Head of caudate nucleus (tissue), 42 donors: ENCODE measurements around the gene CDC34.

Source experiments
- DNase-seq, 42 donors: peaks; one replicate each; pipeline versions ENCODE4 v3.0.0 to v3.0.0-alpha.2; 2020 to 2021; ENCODE audit warnings: mixed read lengths in 7 of 42
- intact Hi-C: fragments of 100-400 bp; cut with DNase I; formaldehyde crosslinking; loops from one replicate; pipeline ENCODE4 v1.15.0; 2022

Gene CDC34

DNA sequence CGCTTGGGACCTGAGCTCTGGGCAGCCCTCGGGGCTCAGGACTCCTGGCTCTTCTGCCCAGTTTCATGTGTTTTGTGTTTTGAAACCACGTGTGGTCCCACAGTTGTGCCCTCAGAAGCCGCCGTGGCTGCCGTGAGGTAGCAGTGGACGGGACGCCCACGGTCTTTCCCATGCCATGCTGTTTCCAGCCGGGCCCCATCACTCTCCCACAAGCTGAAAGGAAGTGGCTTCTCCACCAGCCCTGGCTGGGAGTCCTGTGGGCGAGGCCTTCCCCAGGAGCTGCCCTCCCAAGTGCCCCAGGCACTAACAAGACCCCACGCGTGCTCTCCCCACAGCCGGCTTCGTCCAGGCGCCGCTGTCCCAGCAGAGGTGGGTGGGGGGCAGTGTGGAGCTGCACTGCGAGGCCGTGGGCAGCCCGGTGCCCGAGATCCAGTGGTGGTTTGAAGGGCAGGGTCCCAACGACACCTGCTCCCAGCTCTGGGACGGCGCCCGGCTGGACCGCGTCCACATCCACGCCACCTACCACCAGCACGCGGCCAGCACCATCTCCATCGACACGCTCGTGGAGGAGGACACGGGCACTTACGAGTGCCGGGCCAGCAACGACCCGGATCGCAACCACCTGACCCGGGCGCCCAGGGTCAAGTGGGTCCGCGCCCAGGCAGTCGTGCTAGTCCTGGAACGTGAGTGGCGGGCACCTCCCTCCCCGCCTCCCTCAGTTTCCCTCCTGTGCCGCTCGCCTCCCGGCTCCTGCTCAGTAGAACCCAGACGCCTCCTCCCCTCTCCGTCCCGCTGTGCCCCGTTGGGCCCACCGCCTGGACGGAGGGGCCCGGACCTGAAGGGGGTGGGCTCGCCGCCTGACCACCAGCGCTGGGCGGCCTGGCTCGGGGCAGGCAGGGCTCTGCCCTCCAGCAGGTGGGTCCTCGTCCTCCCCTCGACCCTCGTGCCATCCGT lies 46.2 kb downstream of the CDC34 start:
- intact Hi-C loops: no loop called here
- DNase-seq: peak in 2 of 42 donors; percentile 3 to 22

DNA sequence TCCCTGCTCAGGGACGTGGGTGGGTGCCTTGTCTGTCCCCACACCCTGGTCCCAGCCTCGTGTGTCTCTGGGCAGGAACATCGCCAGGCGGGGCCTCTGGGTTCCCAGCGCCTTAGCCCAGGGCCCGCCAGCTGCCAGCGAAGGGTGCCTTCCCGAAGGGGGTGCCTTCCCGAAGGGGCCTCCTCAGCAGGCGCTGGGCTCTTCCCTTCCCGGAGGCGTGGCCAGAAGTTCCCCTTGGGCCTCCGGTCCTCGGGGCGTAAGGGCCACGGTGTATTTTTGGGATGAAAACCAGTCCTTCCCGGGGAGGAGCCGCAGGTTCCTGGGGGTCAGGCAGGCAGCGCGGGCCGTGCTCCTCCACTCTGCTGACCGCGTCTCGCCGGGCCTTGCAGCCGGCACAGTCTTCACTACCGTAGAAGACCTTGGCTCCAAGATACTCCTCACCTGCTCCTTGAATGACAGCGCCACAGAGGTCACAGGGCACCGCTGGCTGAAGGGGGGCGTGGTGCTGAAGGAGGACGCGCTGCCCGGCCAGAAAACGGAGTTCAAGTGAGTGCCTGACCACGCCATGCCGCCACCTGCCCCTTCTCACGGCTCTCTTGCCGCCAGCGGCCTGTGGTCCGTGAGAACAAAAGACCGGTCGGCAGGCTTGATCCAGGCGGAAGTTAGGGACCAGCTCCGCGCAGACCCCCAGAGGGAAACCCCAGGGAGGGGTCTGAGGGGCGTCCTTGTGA lies 47.7 kb downstream of the CDC34 start:
- peak in 2 of 42 donors; percentile 2 to 23 for DNase-seq
- intact Hi-C loops: no loop called here

DNA sequence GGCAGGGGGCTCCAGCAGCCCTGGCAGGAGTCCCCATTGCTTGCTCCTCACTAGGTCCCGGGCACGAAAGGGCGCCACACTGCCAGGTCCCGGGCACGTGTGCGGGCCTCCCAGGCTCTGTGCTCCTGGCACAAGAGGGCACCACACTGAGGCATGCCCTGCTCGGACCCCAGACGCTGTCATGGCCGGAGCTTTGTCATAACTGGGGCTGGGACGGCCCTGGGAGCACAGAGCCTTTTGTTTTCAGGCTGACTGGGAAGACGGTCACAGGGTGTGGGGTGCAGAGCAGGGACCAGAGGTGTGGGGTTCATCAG lies 48.2 kb downstream of the CDC34 start:
- intact Hi-C loops: loop anchor here (10.0 kb wide), 1 partner anchor 155 kb away; no protein-coding TSS in a partner anchor
- peak in 1 of 42 donors; percentile 2 for DNase-seq

DNA sequence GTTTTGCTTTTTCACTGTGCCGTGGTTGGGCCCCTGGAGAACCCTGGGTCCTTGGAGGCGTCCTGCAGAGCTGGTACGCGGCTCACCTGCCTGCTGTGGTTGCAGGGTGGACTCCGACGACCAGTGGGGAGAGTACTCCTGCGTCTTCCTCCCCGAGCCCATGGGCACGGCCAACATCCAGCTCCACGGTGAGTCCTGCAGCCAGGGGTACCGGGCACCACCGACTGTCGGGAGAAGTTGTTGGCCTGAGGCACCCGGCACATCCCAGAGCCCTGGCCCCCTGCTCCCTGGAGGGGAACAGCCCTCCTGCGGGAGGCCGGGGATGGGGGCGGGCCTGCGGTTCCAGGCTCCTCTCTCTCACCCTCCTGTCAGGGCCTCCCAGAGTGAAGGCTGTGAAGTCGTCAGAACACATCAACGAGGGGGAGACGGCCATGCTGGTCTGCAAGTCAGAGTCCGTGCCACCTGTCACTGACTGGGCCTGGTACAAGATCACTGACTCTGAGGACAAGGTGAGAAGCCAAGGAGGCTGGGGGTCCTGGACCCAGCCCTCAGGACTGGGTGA lies 48.8 kb downstream of the CDC34 start:
- peak in 2 of 42 donors; percentile 3 to 29 for DNase-seq
- intact Hi-C loops: loop anchor here (10.0 kb wide), 1 partner anchor 154 kb away; no protein-coding TSS in a partner anchor

DNA sequence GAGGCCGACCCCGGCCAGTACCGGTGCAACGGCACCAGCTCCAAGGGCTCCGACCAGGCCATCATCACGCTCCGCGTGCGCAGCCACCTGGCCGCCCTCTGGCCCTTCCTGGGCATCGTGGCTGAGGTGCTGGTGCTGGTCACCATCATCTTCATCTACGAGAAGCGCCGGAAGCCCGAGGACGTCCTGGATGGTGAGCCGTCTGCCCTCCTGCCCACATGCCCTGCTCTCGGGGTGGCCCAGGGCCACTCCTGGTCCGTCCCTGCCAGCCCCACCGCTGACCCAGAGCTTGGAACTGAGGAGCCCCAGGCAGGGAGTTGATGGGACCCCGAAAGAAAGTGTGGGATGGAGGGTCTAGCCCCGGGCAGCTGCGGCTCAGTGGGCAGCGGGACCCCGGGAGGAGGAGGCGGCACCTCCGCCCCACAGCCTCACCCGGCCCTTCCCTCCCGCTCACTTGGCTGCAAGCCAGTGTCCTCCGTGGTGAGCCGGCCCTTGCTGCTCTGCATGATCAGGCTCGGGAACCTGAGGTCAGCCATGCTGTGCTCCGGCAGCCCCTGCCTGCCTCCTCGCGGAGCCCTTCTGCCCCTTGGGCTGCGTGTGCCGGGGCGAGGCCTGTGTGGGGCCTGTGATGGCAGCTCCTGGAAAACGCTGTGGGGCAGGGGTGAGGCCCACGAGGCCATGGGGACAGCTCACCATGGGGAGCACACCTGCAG lies 50.0 kb downstream of the CDC34 start:
- intact Hi-C loops: loop anchor here (10.0 kb wide), 1 partner anchor 153 kb away; no protein-coding TSS in a partner anchor
- peak in 2 of 42 donors; percentile 2 to 23 for DNase-seq

DNA sequence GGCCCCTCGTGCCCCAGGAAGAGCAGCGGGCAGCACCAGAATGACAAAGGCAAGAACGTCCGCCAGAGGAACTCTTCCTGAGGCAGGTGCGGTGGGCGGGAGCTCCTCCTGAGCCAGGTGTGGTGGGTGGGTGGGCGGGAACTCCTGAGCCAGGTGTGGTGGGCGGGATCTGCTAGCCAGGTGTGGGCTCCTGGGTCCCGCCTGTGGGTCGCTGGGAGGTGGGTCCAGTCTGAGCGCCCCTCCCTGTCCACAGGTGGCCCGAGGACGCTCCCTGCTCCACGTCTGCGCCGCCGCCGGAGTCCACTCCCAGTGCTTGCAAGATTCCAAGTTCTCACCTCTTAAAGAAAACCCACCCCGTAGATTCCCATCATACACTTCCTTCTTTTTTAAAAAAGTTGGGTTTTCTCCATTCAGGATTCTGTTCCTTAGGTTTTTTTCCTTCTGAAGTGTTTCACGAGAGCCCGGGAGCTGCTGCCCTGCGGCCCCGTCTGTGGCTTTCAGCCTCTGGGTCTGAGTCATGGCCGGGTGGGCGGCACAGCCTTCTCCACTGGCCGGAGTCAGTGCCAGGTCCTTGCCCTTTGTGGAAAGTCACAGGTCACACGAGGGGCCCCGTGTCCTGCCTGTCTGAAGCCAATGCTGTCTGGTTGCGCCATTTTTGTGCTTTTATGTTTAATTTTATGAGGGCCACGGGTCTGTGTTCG lies 51.1 kb downstream of the CDC34 start:
- peak in 2 of 42 donors; percentile 3 to 27 for DNase-seq
- intact Hi-C loops: loop anchor here (10.0 kb wide), 1 partner anchor 152 kb away; no protein-coding TSS in a partner anchor

DNA sequence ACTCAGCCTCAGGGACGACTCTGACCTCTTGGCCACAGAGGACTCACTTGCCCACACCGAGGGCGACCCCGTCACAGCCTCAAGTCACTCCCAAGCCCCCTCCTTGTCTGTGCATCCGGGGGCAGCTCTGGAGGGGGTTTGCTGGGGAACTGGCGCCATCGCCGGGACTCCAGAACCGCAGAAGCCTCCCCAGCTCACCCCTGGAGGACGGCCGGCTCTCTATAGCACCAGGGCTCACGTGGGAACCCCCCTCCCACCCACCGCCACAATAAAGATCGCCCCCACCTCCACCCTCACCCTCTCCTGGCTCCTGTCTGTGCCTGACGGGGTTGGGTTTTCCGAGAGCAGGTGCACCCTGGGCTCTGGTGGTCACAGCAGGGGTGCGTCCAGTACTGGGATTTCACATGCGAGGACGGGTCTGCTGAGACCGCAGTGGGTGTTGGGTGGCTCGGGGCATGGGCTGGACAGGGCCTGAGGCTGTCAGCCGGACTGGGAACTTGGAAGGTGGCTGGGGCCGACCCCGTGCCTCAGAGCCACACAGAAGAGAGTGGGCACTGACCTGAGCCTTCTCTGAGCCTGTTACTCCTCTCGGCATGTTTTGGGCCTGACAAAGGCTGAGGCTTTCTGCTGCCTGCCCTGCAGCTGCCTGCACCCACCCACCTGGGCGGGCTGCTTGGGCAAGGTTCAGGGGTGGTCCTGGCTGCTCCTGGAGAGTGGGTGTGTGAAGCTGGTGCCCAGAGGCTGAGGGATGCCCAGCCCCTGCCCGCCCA lies 51.8 kb downstream of the CDC34 start:
- peak in 1 of 42 donors; percentile 2 for DNase-seq
- intact Hi-C loops: loop anchor here (10.0 kb wide), 1 partner anchor 151 kb away; no protein-coding TSS in a partner anchor

DNA sequence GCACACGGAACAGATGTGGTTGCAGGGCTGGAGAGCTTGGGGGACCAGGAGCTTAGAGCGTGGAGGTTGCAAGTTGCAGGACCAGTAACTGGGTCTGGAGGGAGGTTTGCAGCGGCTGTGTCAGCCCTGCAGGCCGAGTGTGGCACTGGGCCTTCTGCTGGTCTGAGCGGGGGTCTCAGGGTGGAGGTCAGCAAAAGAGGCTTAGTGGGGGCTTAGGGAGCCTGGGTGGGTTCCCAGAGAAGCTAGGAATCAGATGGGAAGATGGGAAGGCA lies 52.3 kb downstream of the CDC34 start:
- intact Hi-C loops: loop anchor here (10.0 kb wide), 1 partner anchor 151 kb away; no protein-coding TSS in a partner anchor
- no peak for DNase-seq

DNA sequence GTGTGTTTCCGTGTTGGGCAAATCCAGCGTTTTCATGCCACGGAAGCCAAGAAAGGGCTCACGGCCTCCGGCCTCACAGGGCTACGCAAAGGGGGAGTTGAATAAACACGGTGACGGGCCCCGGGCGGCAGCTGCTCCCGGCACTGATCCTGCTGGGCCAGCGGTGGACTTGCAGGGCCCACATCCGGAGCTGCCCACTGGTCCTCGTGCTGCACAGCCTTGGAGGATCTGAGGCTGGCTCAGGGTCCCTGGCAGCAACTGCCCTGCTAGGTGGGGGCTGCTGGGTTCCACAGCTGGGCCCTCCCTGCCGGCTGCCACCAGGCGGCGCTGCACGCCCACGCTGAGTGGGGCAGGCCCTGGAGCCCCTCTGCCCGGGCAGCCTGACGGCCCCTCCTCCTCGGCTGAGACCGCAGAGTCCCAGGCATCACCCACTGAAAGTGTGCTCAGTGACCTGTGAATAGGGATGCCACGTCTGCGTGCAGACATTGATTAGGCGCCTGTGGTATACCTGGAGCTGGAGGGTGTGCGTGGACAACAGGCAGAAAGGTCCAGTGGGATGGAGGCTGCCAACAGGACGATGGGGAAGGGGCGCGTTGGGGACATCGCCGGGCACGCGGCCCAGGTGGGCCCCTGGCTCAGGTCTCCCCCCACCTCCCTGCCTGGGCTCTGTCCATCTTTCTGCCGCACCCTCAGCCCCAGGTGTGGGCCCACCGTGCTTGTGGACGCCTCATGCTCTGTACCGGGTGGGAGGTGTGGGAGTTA lies 52.9 kb downstream of the CDC34 start:
- peak in 38 of 42 donors; percentile 44 to 88 (median 70) for DNase-seq
- intact Hi-C loops: loop anchor here (10.0 kb wide), 1 partner anchor 150 kb away; no protein-coding TSS in a partner anchor

DNA sequence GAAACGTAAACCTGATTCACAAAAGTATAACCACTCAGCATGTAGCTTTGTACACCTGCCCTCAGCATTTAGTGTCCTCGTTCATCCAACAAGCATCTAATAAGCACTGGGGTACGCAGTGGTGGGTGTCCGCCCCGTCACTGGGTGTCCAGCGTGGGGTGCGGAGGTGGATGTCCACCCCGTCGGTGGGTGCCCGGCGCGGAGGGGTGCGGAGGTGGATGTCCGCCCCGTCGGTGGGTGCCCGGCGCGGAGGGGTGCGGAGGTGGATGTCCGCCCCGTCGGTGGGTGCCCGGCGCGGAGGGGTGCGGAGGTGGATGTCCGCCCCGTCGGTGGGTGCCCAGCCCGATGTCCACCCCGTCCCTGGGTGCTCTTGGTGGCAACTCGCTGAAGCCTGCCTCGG lies 53.6 kb downstream of the CDC34 start:
- intact Hi-C loops: loop anchor here (10.0 kb wide), 1 partner anchor 150 kb away; no protein-coding TSS in a partner anchor
- peak in 1 of 42 donors; percentile 2 for DNase-seq

DNA sequence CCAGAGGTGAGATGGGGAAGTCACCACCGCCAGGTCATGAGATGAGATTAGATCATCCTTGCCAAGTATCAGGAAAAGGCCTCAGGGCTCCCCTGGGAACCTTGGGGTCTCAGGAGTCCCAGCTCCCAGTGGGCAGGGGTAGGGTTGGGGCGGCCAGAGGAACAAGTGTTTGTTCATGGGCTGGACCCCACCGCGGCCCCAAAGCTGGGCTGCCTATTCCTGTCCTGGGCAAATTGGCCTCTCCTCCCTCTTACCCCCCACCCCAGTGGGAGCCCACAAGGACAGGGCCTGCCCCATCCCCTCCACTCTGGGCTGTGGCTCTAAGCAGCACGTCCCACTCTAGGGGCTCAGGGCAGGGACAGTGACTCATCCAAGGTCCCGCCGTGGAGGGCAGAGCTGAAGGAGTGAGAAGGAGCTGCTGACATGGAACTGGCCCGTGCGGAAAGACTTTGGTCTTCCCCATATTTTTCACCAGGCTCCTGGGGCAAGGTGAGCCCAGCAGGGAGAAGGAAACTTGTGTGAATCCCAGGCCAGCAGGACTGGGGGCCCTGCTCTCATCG lies 54.1 kb downstream of the CDC34 start:
- intact Hi-C loops: loop anchor here (10.0 kb wide), 1 partner anchor 149 kb away; no protein-coding TSS in a partner anchor

DNA sequence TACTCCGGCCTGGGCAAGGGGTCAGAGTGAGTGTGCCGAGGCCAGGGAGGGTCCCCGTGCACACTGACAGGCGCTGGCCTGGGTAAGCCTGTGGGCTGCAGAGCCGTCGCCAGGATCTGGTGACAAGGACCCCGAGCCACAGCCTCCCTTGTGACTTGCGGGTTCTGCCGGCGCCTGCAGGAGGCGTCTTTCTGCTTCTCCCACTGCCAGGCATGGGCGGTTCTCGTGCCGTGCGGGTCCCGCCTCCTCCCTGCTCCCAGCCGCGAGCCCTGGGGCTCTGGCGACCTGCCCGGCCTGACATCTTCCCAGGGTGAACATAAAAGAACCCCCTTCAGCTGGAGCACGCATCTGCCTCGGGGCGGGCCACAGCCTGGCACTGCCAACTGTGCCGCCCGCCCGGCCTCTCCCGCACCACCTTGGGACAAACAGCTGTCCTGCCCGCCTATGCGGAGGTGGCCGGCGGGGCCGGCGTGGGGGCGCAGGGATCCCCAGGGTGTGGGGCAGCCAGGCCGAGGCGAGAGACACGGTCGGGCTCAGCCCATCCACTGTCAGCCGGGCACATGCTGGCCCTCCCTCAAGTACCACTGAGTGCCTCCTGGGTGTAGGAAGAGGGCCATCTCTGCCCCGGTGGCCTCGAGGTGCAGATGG lies 56.7 kb downstream of the CDC34 start:
- peak; percentile 80 to 98 (median 93) for DNase-seq
- intact Hi-C loops: loop anchor here (10.0 kb wide), 1 partner anchor 147 kb away; no protein-coding TSS in a partner anchor

More for the DNA sequence above, 54.1 kb downstream of the CDC34 start:
- no peak for DNase-seq

DNA sequence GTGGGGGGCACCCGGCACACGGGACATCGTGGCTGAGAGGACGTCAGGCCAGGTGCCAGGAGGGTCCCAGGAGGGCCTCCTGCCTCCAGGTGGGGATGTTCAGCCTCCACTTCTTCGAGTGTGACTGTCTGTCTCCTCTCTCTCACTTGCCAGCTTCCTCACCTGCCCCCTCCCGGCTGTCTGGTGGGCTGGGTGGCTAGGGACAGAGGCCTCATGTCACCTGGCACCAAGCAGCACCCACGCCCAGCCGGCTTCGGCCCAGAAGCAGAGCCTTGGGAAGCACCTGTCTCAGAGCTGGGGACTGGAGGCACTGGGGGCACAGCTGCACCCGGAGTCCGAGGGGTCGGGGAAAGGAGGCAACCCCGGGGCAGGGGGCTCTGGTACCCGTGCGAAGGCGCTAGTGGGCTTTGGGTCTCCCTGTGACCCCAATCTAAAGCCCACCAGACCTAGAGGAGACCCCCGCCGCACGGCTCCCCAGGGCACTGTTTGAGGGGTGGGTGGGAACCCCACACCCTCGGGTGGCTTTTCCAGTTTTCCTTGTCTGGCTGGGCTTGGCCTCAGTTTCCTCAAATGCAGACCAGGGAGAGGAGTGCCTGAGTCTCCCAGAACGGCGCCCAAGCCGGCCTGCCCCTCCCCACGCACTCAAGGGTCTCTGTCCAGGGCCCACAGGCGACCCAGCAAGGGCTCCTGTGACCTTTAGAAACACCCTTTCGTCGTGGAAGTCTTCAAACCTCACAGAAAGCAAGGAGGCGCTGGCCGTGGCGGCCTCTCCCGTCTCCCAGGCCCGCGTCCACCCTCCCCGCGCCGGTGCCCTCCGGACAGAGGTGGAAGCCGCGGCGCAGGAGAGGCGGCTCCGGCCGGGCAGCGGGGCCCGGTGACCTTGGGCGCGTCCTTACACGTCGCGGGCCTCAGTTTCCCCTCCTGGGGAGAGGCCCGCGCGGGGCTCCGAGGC lies 57.5 kb downstream of the CDC34 start:
- DNase-seq: peak in 15 of 42 donors; percentile 38 to 74 (median 57)
- intact Hi-C loops: loop anchor here (10.0 kb wide), 1 partner anchor 146 kb away; no protein-coding TSS in a partner anchor

DNA sequence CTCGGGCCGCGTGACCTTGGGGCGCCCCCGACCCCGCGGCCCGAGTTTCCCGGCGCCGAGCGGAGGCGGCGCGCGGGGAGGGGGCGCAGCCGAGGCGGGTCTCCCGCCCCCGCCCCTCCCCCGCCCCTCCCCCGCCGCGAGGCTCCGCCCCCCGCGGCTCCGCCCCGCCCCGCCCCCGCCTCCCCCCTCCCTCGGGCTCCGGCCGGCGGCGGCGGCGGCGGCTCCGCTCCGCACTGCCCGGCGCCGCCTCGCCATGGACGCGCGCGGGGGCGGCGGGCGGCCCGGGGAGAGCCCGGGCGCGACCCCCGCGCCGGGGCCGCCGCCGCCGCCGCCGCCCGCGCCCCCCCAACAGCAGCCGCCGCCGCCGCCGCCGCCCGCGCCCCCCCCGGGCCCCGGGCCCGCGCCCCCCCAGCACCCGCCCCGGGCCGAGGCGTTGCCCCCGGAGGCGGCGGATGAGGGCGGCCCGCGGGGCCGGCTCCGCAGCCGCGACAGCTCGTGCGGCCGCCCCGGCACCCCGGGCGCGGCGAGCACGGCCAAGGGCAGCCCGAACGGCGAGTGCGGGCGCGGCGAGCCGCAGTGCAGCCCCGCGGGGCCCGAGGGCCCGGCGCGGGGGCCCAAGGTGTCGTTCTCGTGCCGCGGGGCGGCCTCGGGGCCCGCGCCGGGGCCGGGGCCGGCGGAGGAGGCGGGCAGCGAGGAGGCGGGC lies 58.3 kb downstream of the CDC34 start, which contains the start of gene HCN2:
Gene HCN2, plus strand, starts transcription at position 189 of the 703 bp plus-strand sequence. Its CDS starts 65 bp downstream, at position 254.
- DNase-seq: no peak
- intact Hi-C loops: loop anchor here (10.0 kb wide), 1 partner anchor 145 kb away; no protein-coding TSS in a partner anchor
